GM12801 (cell line): ENCODE results near the gene TNNI3K.

ENCODE experiments used
- TF ChIP-seq, protein P1 (sequence below): IDR thresholded peaks from one replicate; pipeline ENCODE4 v1.5.1; 2011; ENCODE audit warnings: control low read depth; ENCODE audit not compliant: insufficient read length; ENCODE audit errors: extremely low read depth

The TNNI3K gene

GRCh38 chr1:74426208-74426937 is 191.2 kb downstream of the TNNI3K start:
- TF ChIP-seq, protein P1, sequence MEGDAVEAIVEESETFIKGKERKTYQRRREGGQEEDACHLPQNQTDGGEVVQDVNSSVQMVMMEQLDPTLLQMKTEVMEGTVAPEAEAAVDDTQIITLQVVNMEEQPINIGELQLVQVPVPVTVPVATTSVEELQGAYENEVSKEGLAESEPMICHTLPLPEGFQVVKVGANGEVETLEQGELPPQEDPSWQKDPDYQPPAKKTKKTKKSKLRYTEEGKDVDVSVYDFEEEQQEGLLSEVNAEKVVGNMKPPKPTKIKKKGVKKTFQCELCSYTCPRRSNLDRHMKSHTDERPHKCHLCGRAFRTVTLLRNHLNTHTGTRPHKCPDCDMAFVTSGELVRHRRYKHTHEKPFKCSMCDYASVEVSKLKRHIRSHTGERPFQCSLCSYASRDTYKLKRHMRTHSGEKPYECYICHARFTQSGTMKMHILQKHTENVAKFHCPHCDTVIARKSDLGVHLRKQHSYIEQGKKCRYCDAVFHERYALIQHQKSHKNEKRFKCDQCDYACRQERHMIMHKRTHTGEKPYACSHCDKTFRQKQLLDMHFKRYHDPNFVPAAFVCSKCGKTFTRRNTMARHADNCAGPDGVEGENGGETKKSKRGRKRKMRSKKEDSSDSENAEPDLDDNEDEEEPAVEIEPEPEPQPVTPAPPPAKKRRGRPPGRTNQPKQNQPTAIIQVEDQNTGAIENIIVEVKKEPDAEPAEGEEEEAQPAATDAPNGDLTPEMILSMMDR = no peak

DNA sequence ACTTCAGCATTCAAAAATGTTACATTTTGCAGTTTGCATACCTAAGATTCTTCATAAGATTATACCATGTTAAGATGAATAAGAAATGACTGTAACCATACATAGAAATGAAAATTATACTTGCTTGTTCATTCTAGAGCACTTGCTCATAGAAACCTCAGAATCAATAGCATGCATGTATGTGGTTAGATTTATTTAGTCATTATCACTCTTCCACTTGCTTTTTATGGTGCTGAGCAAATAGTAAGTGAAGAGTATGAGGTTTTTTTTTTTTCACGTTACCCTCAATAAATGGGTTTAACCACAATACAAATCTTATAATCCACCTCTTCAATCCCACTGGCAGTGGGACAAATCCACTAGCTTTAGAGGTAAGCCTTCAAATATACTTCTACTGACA is 192.5 kb downstream of the TNNI3K start:
- TF ChIP-seq, protein P1 = no peak

- TF ChIP-seq, protein P1 = no peak
These were observed 194.4 kb downstream of the TNNI3K start for GRCh38 chr1:74429580-74429979.

GRCh38 chr1:74430342-74430934 is 195.3 kb downstream of the TNNI3K start:
- TF ChIP-seq, protein P1 = no peak

DNA sequence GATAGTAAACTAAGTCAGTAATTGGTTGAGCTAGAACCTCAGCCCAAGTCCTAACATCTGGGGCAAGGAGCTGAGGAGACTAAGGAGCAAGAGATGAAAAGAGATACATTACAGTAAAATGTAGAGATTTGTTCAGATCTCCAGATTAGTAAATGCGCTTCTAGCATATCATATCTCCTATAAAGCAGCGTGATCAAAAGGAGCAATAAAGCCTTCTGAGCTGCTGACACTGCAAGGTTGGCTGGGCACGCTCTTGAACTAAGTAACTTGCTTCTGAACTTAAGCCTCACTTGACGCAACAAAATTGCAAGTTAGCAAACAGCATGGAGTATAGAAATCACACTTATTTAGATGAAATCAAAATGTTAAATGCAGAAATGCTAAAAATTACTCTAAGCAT is 196.3 kb downstream of the TNNI3K start:
- TF ChIP-seq, protein P1 = no peak

DNA sequence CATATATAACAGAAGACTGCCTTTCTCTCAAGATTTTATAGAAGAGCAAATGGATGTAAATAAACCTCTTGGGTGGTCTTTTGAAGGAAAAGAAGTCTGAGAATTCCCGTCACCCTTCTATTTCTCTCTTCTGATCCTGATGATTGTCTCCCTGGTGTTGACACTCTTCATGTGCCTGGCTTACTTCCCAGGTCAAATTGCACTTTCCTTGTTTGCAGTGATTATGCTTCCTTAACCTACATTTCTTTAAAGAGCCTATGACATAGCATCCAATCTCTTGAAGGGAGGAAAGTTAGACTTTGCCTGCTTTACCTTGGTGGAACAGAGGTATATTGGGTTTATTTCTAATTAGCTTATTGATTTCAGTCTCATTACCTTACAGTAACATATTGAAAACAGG is 197.1 kb downstream of the TNNI3K start:
- TF ChIP-seq, protein P1 = no peak

GRCh38 chr1:74434321-74434720 is 199.1 kb downstream of the TNNI3K start:
- TF ChIP-seq, protein P1 = no peak
